Caco-2 (cell line): ENCODE data around the gene SORL1. TPM values are rescaled to one million over a fixed set of nuclear protein-coding genes. Genes with fewer than 3 reads are reported as not detected.

Experiments
- BruUV-seq: library from RNA; stranded (reverse); fragments of 400-500 nt; replicated peaks from 2 replicates; lab custom pipeline; 2021; lab: Mats Ljungman, UMichigan
- CTCF ChIA-PET: fragments of 300-600 bp; sonication (Branson Sonifier 250); formaldehyde crosslinking; loops from one replicate; lab custom pipeline; 2022; ENCODE audit warnings: antibody characterized with exemption; lab: Charles Lee
- POLR2A ChIA-PET: fragments of 300-600 bp; sonication (Branson Sonifier 250); formaldehyde crosslinking; loops from one replicate; lab custom pipeline; 2022; ENCODE audit warnings: antibody characterized with exemption; lab: Charles Lee
- DNase-seq, 2 experiments: peaks; one replicate each; pipeline versions ENCODE4 v3.0.0 to v3.0.0-alpha.2; 2020 to 2022
- H3K27me3 ChIP-seq: replicated peaks from 2 replicates; pipeline ENCODE4 v1.6.0; 2011; ENCODE audit warnings: low read length; ENCODE audit not compliant: control insufficient read depth, insufficient read depth
- H3K36me3 ChIP-seq: 2 replicates; pipeline ENCODE4 v1.5.1; 2011; ENCODE audit warnings: low read length; ENCODE audit not compliant: control insufficient read depth, insufficient read depth
- H3K4me1 ChIP-seq: fragments of 250-450 bp; sonication (Bioruptor Pico); 2 replicates; pipeline ENCODE4 v1.5.1; 2020; ENCODE audit warnings: mild to moderate bottlenecking
- H3K4me3 ChIP-seq: 2 replicates; pipeline ENCODE4 v1.5.1; 2011; ENCODE audit warnings: low read depth, mild to moderate bottlenecking, control low read depth, low read length
- H3K9me3 ChIP-seq: fragments of 250-450 bp; sonication (Bioruptor Pico); 2 replicates; pipeline ENCODE4 v1.5.1; 2020; ENCODE audit warnings: mild to moderate bottlenecking, moderate library complexity
- H3K27ac Mint-ChIP-seq: one replicate; pipeline ENCODE4 v1.8.0; 2022; ENCODE audit warnings: mixed read lengths; ENCODE audit not compliant: unreplicated experiment
- H3K27me3 Mint-ChIP-seq: one replicate; pipeline ENCODE4 v1.8.0; 2022; ENCODE audit warnings: mixed read lengths; ENCODE audit not compliant: insufficient read depth, unreplicated experiment
- H3K36me3 Mint-ChIP-seq: one replicate; pipeline ENCODE4 v1.8.0; 2022; ENCODE audit warnings: mild to moderate bottlenecking, mixed read lengths; ENCODE audit not compliant: insufficient read depth, unreplicated experiment
- H3K4me1 Mint-ChIP-seq: one replicate; pipeline ENCODE4 v1.8.0; 2022; ENCODE audit warnings: low read depth, mixed read lengths; ENCODE audit not compliant: unreplicated experiment
- H3K4me3 Mint-ChIP-seq: one replicate; pipeline ENCODE4 v1.8.0; 2022; ENCODE audit warnings: mild to moderate bottlenecking, moderate library complexity, mixed read lengths; ENCODE audit not compliant: unreplicated experiment
- H3K9me3 Mint-ChIP-seq: one replicate; pipeline ENCODE4 v1.8.0; 2022; ENCODE audit warnings: mixed read lengths; ENCODE audit not compliant: unreplicated experiment
- CTCF ChIP-seq, 2 experiments: fragments of 200-600 bp in 1 of 2; IDR thresholded peaks; 1 replicate in 1 of 2; 2 replicates in 1 of 2; pipeline versions ENCODE4 v1.5.1 to v1.8.0; 2011 to 2022; ENCODE audit warnings: antibody characterized with exemption in 1 of 2, control low read depth in 1 of 2, inconsistent platforms in 1 of 2, low read depth in 1 of 2, low read length in 1 of 2, mild to moderate bottlenecking in 1 of 2, moderate library complexity in 1 of 2; ENCODE audit not compliant: insufficient read depth in 1 of 2, severe bottlenecking in 1 of 2, unreplicated experiment in 1 of 2
- intact Hi-C: fragments of 100-400 bp; cut with micrococcal nuclease; formaldehyde crosslinking; loops from one replicate; pipeline ENCODE4 v1.10.0; 2022; ENCODE audit not compliant: unreplicated experiment
- total RNA-seq: library from RNA; stranded (reverse); gene quantifications from 2 replicates; pipeline ENCODE4 v1.2.3, GENCODE V29; 2022

Gene SORL1
- total RNA-seq, 1 experiment from 2014 or later, result 26.3 TPM

- Histone ChIP-seq H3K4me1 (no peaks in the 10 kb centered on the region), H3K4me3 (no peak overlapping the region), H3K36me3 (no peaks in the 10 kb centered on the region), H3K27me3 (peaks cover 1% of the 10 kb centered on the region; the same call in 1 of the 2 replicates), H3K9me3 (no peaks in the 10 kb centered on the region)
- Mint-ChIP-seq H3K27me3 (peaks cover 30% of the 10 kb centered on the region), H3K27ac (no peak overlapping the region), H3K9me3 (no peaks in the 10 kb centered on the region), H3K4me1 (peaks cover 12% of the 10 kb centered on the region), H3K4me3 (no peak overlapping the region), H3K36me3 (no peaks in the 10 kb centered on the region)
- no peak for TF ChIP-seq CTCF (IDR thresholded peaks at IDR 0.05; ENCODE audit: insufficient read depth in 1 of 2, low read depth in 1 of 2, low read length in 1 of 2, severe bottlenecking in 1 of 2, unreplicated experiment in 1 of 2)
- BruUV-seq, result no TSS peak
- POLR2A ChIA-PET, result no interaction called here
- intact Hi-C loops, result no loop called here
- CTCF ChIA-PET, result interaction anchor here (0.9 kb wide), 1 partner anchor 10 kb away, joined by 3 read pairs; no protein-coding TSS in a partner anchor
- DNase-seq, result no peak
Measured at GRCh38 chr11:121645596-121645995, 193.5 kb downstream of the SORL1 start.

GRCh38 chr11:121648306-121648705 is 196.2 kb downstream of the SORL1 start:
- POLR2A ChIA-PET, result no interaction called here
- H3K27ac Mint-ChIP-seq, result no peak overlapping the region
- peaks cover 25% of the 10 kb centered on the region for H3K27me3 Mint-ChIP-seq
- no peak overlapping the region for H3K4me3 Mint-ChIP-seq
- H3K27me3 ChIP-seq, result peaks cover 1% of the 10 kb centered on the region; the same call in 1 of the 2 replicates
- H3K4me1 ChIP-seq, result no peaks in the 10 kb centered on the region
- no peaks in the 10 kb centered on the region for H3K9me3 ChIP-seq
- H3K4me1 Mint-ChIP-seq, result peaks cover 7% of the 10 kb centered on the region
- no peak overlapping the region for H3K4me3 ChIP-seq
- DNase-seq, result no peak
- H3K9me3 Mint-ChIP-seq, result no peaks in the 10 kb centered on the region
- intact Hi-C loops, result no loop called here
- no peaks in the 10 kb centered on the region for H3K36me3 Mint-ChIP-seq
- H3K36me3 ChIP-seq, result no peaks in the 10 kb centered on the region
- BruUV-seq, result no TSS peak
- CTCF ChIA-PET, result no interaction called here
- TF ChIP-seq CTCF (IDR thresholded peaks at IDR 0.05; ENCODE audit: insufficient read depth in 1 of 2, low read depth in 1 of 2, low read length in 1 of 2, severe bottlenecking in 1 of 2, unreplicated experiment in 1 of 2), result no peak

GRCh38 chr11:121649798-121650197 is 197.7 kb downstream of the SORL1 start:
- peaks cover 6% of the 10 kb centered on the region; the same call in 1 of the 2 replicates for H3K4me1 ChIP-seq
- intact Hi-C loops, result no loop called here
- no peak for DNase-seq
- Mint-ChIP-seq H3K4me3 (no peak overlapping the region), H3K27me3 (peaks cover 31% of the 10 kb centered on the region), H3K27ac (no peak overlapping the region), H3K36me3 (no peaks in the 10 kb centered on the region), H3K9me3 (no peaks in the 10 kb centered on the region), H3K4me1 (peaks cover 7% of the 10 kb centered on the region)
- CTCF ChIA-PET, result interaction anchor here (0.6 kb wide), 1 partner anchor 102 kb away, joined by 3 read pairs; no protein-coding TSS in a partner anchor
- POLR2A ChIA-PET, result no interaction called here
- H3K4me3 ChIP-seq, result no peak overlapping the region
- H3K36me3 ChIP-seq, result no peaks in the 10 kb centered on the region
- peaks cover 1% of the 10 kb centered on the region; the same call in 1 of the 2 replicates for H3K27me3 ChIP-seq
- H3K9me3 ChIP-seq, result no peaks in the 10 kb centered on the region
- BruUV-seq, result no TSS peak
- no peak for TF ChIP-seq CTCF (IDR thresholded peaks at IDR 0.05; ENCODE audit: insufficient read depth in 1 of 2, low read depth in 1 of 2, low read length in 1 of 2, severe bottlenecking in 1 of 2, unreplicated experiment in 1 of 2)
